ENCODE results near the gene AQP5.

AQP5 gene

GRCh38 chr12:49972641-49973360 is 11.1 kb downstream of the AQP5 start, which contains the start of gene AQP6:
Gene AQP6 (plus strand): TSS chr12:49972947. CDS start chr12:49973174, 227 bp downstream.
- no peak for TF ChIP-seq CTCF (conservative IDR thresholded peaks at IDR 0.05; ENCODE audit: control insufficient read depth, insufficient read depth, low read depth, low read length)
- H3K4me3 ChIP-seq (ENCODE audit: control insufficient read depth, low read depth, low read length): no peak within 1 kb of the TSS
- no peak for DNase-seq (ENCODE audit: low read depth)

GRCh38 chr12:49973361-49973830 is 11.7 kb downstream of the AQP5 start:
- no peak for TF ChIP-seq CTCF (conservative IDR thresholded peaks at IDR 0.05; ENCODE audit: control insufficient read depth, insufficient read depth, low read depth, low read length)
- no peak overlapping the region for H3K4me3 ChIP-seq (ENCODE audit: control insufficient read depth, low read depth, low read length)
- no peak for DNase-seq (ENCODE audit: low read depth)

GRCh38 chr12:49974231-49974675 is 12.6 kb downstream of the AQP5 start:
- DNase-seq (ENCODE audit: low read depth): peak; percentile 66
- H3K4me3 ChIP-seq (ENCODE audit: control insufficient read depth, low read depth, low read length): no peak overlapping the region
- TF ChIP-seq CTCF (conservative IDR thresholded peaks at IDR 0.05; ENCODE audit: control insufficient read depth, insufficient read depth, low read depth, low read length): peak; percentile 61

- DNase-seq (ENCODE audit: low read depth): no peak
- TF ChIP-seq CTCF (conservative IDR thresholded peaks at IDR 0.05; ENCODE audit: control insufficient read depth, insufficient read depth, low read depth, low read length): no peak
- H3K4me3 ChIP-seq (ENCODE audit: control insufficient read depth, low read depth, low read length): no peak overlapping the region
These were observed 13.1 kb downstream of the AQP5 start for GRCh38 chr12:49974677-49975317.

- H3K4me3 ChIP-seq (ENCODE audit: control insufficient read depth, low read depth, low read length): no peak overlapping the region
- no peak for TF ChIP-seq CTCF (conservative IDR thresholded peaks at IDR 0.05; ENCODE audit: control insufficient read depth, insufficient read depth, low read depth, low read length)
- DNase-seq (ENCODE audit: low read depth): no peak
These were observed 13.7 kb downstream of the AQP5 start for GRCh38 chr12:49975318-49975761.

GRCh38 chr12:49976557-49976956 is 14.9 kb downstream of the AQP5 start:
- no peak overlapping the region for H3K4me3 ChIP-seq (ENCODE audit: control insufficient read depth, low read depth, low read length)
- no peak for TF ChIP-seq CTCF (conservative IDR thresholded peaks at IDR 0.05; ENCODE audit: control insufficient read depth, insufficient read depth, low read depth, low read length)
- no peak for DNase-seq (ENCODE audit: low read depth)
